Common myeloid progenitor, CD34-positive (primary cell): ENCODE measurements around the gene FOLR3.
"Not testable (repeated sequence)": the region's sequence is repeated elsewhere in the genome, so short reads cannot be mapped to it uniquely, and the experiment has no call there.

Experiments used
- CTCF ChIA-PET: fragments of 350-600 bp; sonication (Branson Sonifier 250); formaldehyde crosslinking; loops from one replicate; lab custom pipeline; 2021; ENCODE audit warnings: antibody characterized with exemption; lab: Charles Lee
- POLR2A ChIA-PET: fragments of 350-600 bp; sonication (Branson Sonifier 250); formaldehyde crosslinking; loops from one replicate; lab custom pipeline; 2021; ENCODE audit warnings: antibody characterized with exemption; lab: Charles Lee
- DNase-seq, 3 donors: peaks; one replicate each; pipeline versions ENCODE4 v3.0.0 to v3.0.0-alpha.2; 2013
- H3K27ac ChIP-seq, 2 experiments: 1 replicate in 1 of 2; 2 replicates in 1 of 2; pipeline ENCODE4 v1.7.0; 2013; ENCODE audit warnings: inconsistent platforms in 2 of 2, low read length in 2 of 2, mild to moderate bottlenecking in 2 of 2, low read depth in 1 of 2, moderate library complexity in 1 of 2; ENCODE audit not compliant: severe bottlenecking in 2 of 2, insufficient read depth in 1 of 2, poor library complexity in 1 of 2
- H3K27me3 ChIP-seq, 5 experiments: replicated peaks in 2 of 5; 1 replicate in 3 of 5; 2 replicates in 2 of 5; pipeline versions ENCODE4 v1.6.1 to v1.7.0; 2013; ENCODE audit warnings: low read length in 4 of 5, mild to moderate bottlenecking in 2 of 5, moderate library complexity in 2 of 5, inconsistent platforms in 1 of 5; ENCODE audit not compliant: insufficient read depth in 5 of 5, control insufficient read depth in 4 of 5
- H3K36me3 ChIP-seq, 4 experiments: 1 replicate in 2 of 4; 2 replicates in 2 of 4; pipeline versions ENCODE4 v1.6.1 to v1.7.0; 2013; ENCODE audit warnings: low read length in 3 of 4, control low read depth in 1 of 4, mild to moderate bottlenecking in 1 of 4; ENCODE audit not compliant: control insufficient read depth in 4 of 4, insufficient read depth in 4 of 4
- H3K4me1 ChIP-seq, 4 experiments: 1 replicate in 3 of 4; 2 replicates in 1 of 4; pipeline versions ENCODE4 v1.6.1 to v1.7.1; 2013; ENCODE audit warnings: low read length in 3 of 4, mild to moderate bottlenecking in 3 of 4, control low read depth in 1 of 4, inconsistent platforms in 1 of 4, moderate library complexity in 1 of 4; ENCODE audit not compliant: control insufficient read depth in 4 of 4, insufficient read depth in 4 of 4; ENCODE audit errors: control extremely low read depth in 1 of 4
- H3K4me3 ChIP-seq, 7 experiments: 1 replicate in 4 of 7; 2 replicates in 3 of 7; pipeline versions ENCODE4 v1.5.1 to v1.7.0; 2013; ENCODE audit warnings: mild to moderate bottlenecking in 7 of 7, low read length in 6 of 7, moderate library complexity in 6 of 7, inconsistent platforms in 2 of 7, low read depth in 2 of 7, control low read depth in 1 of 7; ENCODE audit not compliant: insufficient read depth in 4 of 7, control insufficient read depth in 1 of 7; ENCODE audit errors: extremely low read depth in 1 of 7
- H3K9me3 ChIP-seq, 5 experiments: 1 replicate in 4 of 5; 2 replicates in 1 of 5; pipeline versions ENCODE4 v1.6.1 to v1.7.1; 2013; ENCODE audit warnings: low read length in 4 of 5, mild to moderate bottlenecking in 2 of 5, inconsistent platforms in 1 of 5, low read depth in 1 of 5, moderate library complexity in 1 of 5; ENCODE audit not compliant: control insufficient read depth in 4 of 5, insufficient read depth in 2 of 5; ENCODE audit errors: control extremely low read depth in 1 of 5
- WGBS: methylation state at CpG from one replicate; pipeline ENCODE4 v1.1.5; 2013; ENCODE audit not compliant: insufficient coverage; 5-methylcytosine and 5-hydroxymethylcytosine counted together

The FOLR3 gene

DNA sequence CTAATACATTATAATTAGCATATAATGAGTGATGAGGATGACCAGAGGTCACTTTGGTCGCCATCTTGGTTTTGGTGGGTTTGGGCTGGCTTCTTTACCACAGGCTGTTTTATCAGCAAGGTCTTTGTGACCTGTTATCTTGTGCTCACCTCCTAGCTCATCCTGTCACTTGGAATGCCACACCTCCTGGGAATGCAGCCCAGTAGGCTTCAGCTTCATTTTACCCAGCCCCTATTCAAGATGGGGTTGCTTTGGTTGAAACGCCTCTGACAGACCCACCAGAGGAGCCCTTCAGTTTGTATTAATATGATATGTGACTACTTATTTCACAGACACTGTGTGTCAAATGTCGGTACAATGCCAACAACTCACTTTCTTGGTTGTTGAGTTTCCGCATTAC, 20.2 kb downstream of the FOLR3 start:
- no peaks in the 10 kb centered on the region for H3K36me3 ChIP-seq
- POLR2A ChIA-PET: no interaction called here
- H3K27me3 ChIP-seq: no peaks in the 10 kb centered on the region
- CTCF ChIA-PET: interaction anchor here (1.1 to 4.0 kb wide), 3 partner anchors 11 to 131 kb away, joined by 3 to 20 read pairs (median 3); no protein-coding TSS in a partner anchor
- no peak overlapping the region for H3K4me3 ChIP-seq
- no peaks in the 10 kb centered on the region for H3K9me3 ChIP-seq
- no peak for DNase-seq
- 100% methylated on average over 2 of the region's 4 CpGs for WGBS
- H3K4me1 ChIP-seq: no peaks in the 10 kb centered on the region
- no peak overlapping the region for H3K27ac ChIP-seq

DNA sequence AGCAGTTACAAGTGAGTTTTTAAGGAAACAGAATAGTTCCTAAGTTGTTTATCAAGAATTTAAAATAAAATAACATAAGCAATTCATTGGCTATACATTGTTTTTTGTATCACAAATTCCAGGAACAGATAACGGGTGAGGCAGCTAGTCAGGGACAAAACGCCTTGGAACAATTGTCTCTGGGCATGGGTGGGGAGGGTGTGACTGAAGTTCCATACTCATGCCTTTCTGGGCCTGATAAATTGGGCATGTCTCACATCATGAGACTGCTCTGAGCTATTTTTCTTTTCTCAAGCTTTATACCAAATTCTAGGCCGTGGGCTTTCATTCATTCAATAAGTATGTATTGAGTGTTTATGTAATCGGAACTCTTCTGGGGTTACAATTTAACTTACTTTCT, 21.6 kb downstream of the FOLR3 start:
- H3K4me1 ChIP-seq: no peaks in the 10 kb centered on the region
- CTCF ChIA-PET: interaction anchor here (1.1 to 4.0 kb wide), 4 partner anchors 9 to 132 kb away, joined by 3 to 20 read pairs (median 3); no protein-coding TSS in a partner anchor
- no peak overlapping the region for H3K27ac ChIP-seq
- H3K4me3 ChIP-seq: no peak overlapping the region
- H3K27me3 ChIP-seq: no peaks in the 10 kb centered on the region
- DNase-seq: no peak
- no peaks in the 10 kb centered on the region for H3K9me3 ChIP-seq
- H3K36me3 ChIP-seq: no peaks in the 10 kb centered on the region
- WGBS: 100% methylated on average over 2 of the region's 4 CpGs
- POLR2A ChIA-PET: interaction anchor here (0.6 kb wide), 1 partner anchor 16 kb away, joined by 3 read pairs; no protein-coding TSS in a partner anchor

DNA sequence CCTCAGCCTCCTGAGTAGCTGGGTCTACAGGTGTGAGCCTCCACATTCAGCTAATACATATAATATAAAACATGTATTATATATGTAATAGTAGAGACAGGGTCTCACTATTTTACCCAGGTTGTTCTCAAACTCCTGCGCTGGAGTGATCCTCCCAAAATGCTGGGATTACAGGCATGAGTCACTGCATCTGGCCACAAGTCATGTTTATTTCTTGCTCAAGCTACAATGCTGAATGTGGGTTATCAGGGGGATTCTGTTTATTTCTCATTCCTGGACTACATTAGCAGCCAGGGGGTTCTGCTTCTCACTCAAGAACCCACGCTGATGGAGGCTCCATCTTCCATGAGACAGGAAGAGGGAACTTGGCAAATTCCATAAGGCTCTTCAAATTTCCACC, 24.8 kb downstream of the FOLR3 start:
- Histone ChIP-seq H3K27me3 (no peaks in the 10 kb centered on the region), H3K4me3 (no peak overlapping the region), H3K36me3 (no peaks in the 10 kb centered on the region), H3K4me1 (no peaks in the 10 kb centered on the region), H3K27ac (no peak overlapping the region), H3K9me3 (no peaks in the 10 kb centered on the region)
- DNase-seq: no peak
- POLR2A ChIA-PET: no interaction called here
- WGBS: no CpG with 5 or more reads among the region's 2 CpGs
- CTCF ChIA-PET: interaction anchor here (0.7 to 1.8 kb wide), 3 partner anchors 13 to 271 kb away, joined by 3 to 10 read pairs (median 4); no protein-coding TSS in a partner anchor

DNA sequence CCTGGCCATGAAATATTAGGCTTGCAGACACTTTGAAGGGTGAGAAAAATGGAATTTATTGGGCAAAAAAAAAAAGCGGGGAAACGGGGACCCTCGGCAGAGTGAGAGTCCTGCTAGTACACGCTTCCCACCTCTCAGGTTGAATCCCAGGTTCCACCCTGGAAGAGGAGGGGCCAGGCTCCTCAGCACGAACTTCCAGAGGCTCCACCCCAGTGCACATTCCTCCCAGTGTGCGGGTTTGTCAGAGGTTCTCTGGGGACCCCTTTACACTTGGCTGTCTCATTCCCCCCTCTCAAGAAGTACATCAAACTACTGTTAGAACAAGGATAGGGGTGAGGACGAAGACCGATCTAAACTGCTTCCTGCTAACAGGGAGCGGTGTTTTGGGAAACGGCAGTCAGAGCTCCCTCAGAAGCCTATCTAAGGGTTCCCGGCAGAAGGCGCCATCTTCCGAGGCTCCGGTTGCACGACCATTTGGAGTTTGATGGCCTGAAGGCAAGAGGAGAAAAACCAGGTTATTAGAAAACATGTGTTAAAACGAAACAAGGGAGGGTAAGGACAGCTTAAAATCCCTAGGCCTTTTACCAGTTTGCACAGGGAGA, 27.5 kb downstream of the FOLR3 start:
- 96% methylated on average over 14 of the region's 16 CpGs for WGBS
- Histone ChIP-seq H3K4me1 (no peaks in the 10 kb centered on the region), H3K36me3 (no peaks in the 10 kb centered on the region), H3K9me3 (no peaks in the 10 kb centered on the region), H3K4me3 (no peak overlapping the region), H3K27me3 (no peaks in the 10 kb centered on the region), H3K27ac (no peak overlapping the region)
- CTCF ChIA-PET: no interaction called here
- no peak for DNase-seq
- POLR2A ChIA-PET: no interaction called here

DNA sequence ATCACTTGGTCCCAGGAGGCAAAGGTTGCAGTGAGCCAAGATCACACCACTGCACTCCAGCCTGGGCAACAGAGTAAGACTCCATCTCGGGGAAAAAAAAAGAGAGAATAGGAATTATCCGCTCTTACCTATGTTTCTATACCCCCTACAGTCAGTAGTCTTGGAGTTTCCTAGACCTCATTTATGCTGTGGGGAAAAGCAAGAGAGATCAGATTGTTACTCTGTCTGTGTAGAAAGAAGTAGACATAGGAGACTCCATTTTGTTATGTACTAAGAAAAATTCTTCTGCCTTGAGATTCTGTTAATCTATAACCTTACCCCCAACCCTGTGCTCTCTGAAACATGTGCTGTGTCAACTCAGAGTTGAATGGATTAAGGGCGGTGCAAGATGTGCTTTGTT, 28.7 kb downstream of the FOLR3 start:
- no CpG with 5 or more reads among the region's 3 CpGs for WGBS
- H3K4me3 ChIP-seq, DNase-seq, H3K27ac ChIP-seq, H3K4me1 ChIP-seq, H3K36me3 ChIP-seq, H3K27me3 ChIP-seq, CTCF ChIA-PET, POLR2A ChIA-PET, H3K9me3 ChIP-seq: not testable (repeated sequence)

DNA sequence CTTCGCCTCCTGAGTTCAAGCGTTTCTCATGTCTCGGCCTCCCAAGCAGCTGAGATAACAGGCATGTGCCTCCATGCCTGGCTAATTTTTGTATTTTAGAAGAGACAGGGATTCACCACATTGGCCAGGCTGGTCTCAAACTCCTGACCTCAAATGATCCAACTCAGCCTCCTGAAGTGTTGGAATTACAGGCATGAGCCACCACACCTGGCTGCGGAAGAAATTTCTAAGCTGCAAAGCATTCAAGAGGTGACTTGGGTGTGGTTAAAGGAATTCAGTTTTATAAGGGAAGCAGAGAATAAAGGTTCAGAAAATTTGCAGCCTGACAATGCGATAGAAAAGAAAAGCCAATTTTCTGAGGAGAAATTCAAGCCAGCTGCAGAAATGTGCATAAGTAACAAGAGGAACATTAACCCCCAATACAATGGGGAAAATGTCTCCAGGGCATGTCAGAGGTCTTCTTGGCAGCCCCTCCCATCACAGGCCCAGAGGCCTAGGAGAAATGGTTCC, 33.6 kb downstream of the FOLR3 start:
- POLR2A ChIA-PET, H3K27me3 ChIP-seq, H3K36me3 ChIP-seq, H3K4me1 ChIP-seq, DNase-seq, H3K4me3 ChIP-seq, H3K27ac ChIP-seq, H3K9me3 ChIP-seq: not testable (repeated sequence)
- CTCF ChIA-PET: interaction anchor here (1.0 to 1.8 kb wide), 3 partner anchors 14 to 262 kb away, joined by 4 to 6 read pairs (median 5); no protein-coding TSS in a partner anchor
- 100% methylated on average over 4 of the region's 5 CpGs for WGBS

DNA sequence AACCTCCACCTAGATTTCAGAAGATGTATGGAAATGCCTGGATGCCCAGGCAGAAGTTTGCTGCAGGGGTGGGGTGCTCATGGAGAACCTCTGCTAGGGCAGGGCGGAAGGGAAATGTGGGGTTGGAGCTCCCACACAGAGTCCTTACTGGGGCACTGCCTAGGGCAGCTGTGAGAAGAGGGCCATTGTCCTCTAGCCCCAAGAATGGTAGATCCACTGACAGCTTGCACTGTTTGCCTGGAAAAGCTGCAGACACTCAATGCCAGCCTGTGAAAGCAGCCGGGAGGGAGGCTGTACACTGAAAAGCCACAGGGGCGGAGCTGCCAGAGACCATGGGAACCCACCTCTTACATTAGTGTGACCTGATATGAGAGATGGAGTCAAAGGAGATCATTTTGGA, 34.2 kb downstream of the FOLR3 start:
- H3K9me3 ChIP-seq, H3K27me3 ChIP-seq, H3K4me3 ChIP-seq, POLR2A ChIA-PET, H3K27ac ChIP-seq, H3K36me3 ChIP-seq, DNase-seq, H3K4me1 ChIP-seq: not testable (repeated sequence)
- CTCF ChIA-PET: interaction anchor here (1.7 to 1.8 kb wide), 2 partner anchors 13 to 261 kb away, joined by 5 to 6 read pairs; no protein-coding TSS in a partner anchor
- WGBS: 100% methylated on average over 1 of the region's 3 CpGs
